Heart right ventricle (tissue), 16 donors: Measurements from ENCODE around the gene GJA10. TPM values are rescaled to one million over a fixed set of nuclear protein-coding genes. Genes with fewer than 3 reads are reported as not detected.

ENCODE experiments used
- ATAC-seq, 8 donors: fragments of 200-7000 bp; cut with Tn5 transposase; one replicate each; pipeline ENCODE4 v1.9.1; 2020; ENCODE audit warnings: mild to moderate bottlenecking in 8 of 8, moderate library complexity in 8 of 8, moderate number of reproducible peaks in 1 of 8
- DNase-seq, 2 donors: peaks; one replicate each; pipeline ENCODE4 v3.0.0-alpha.2; 2020
- H3K27ac ChIP-seq, 10 donors: fragments of 200-600 bp; sonication (generic) in 2 of 10; one replicate each; pipeline versions ENCODE4 v1.5.0 to v1.8.0; 2020 to 2022; ENCODE audit warnings: mild to moderate bottlenecking in 3 of 10
- H3K27me3 ChIP-seq, 7 donors: fragments of 200-600 bp; one replicate each; pipeline ENCODE4 v1.8.0; 2021 to 2022; ENCODE audit warnings: mild to moderate bottlenecking in 2 of 7
- H3K36me3 ChIP-seq, 9 donors: fragments of 200-600 bp; sonication (generic) in 1 of 9; one replicate each; pipeline versions ENCODE4 v1.5.0 to v1.8.0; 2020 to 2022; ENCODE audit warnings: mild to moderate bottlenecking in 2 of 9
- H3K4me1 ChIP-seq, 9 donors: fragments of 200-600 bp; sonication (generic) in 1 of 9; one replicate each; pipeline versions ENCODE4 v1.5.0 to v1.8.0; 2020 to 2022; ENCODE audit warnings: mild to moderate bottlenecking in 4 of 9
- H3K4me3 ChIP-seq, 10 donors: fragments of 200-600 bp; sonication (generic) in 2 of 10; one replicate each; pipeline versions ENCODE4 v1.5.0 to v1.8.0; 2020 to 2022; ENCODE audit warnings: mild to moderate bottlenecking in 7 of 10, moderate library complexity in 2 of 10
- H3K9me3 ChIP-seq, 11 donors: fragments of 200-600 bp in 10 of 11; sonication (generic) in 2 of 11; one replicate each; pipeline versions ENCODE4 v1.5.0 to v1.8.0; 2013 to 2022; ENCODE audit warnings: mild to moderate bottlenecking in 2 of 11, control low read depth in 1 of 11, moderate library complexity in 1 of 11
- CTCF ChIP-seq, 9 donors: fragments of 200-600 bp; sonication (generic) in 2 of 9; IDR thresholded peaks; one replicate each; pipeline versions ENCODE4 v1.5.0 to v1.8.0; 2021 to 2022; ENCODE audit warnings: antibody characterized with exemption in 9 of 9, mild to moderate bottlenecking in 5 of 9, moderate library complexity in 1 of 9
- WGBS, 2 donors: extraction: QIAGEN DNeasy Blood & Tissue Kit; methylation state at CpG; one replicate each; pipeline ENCODE4 v1.1.7; 2013; ENCODE audit warnings: inconsistent platforms in 1 of 2; 5-methylcytosine and 5-hydroxymethylcytosine counted together
- intact Hi-C, 10 donors: fragments of 100-400 bp; cut with DNase I; formaldehyde crosslinking; loops; one replicate each; pipeline versions ENCODE4 v1.11.1 to v1.14.2; 2022
- polyA plus RNA-seq, 2 donors: library from polyadenylated mRNA; stranded (reverse); fragments of 200-250 nt; gene quantifications; one replicate each; pipeline ENCODE4 v1.2.3, GENCODE V29; 2013
- total RNA-seq, 10 donors: library from RNA; stranded (reverse); fragmentation: NEBNext Ultra II Directional in 3 of 10; extraction: Animal tissue kit (Norgen Biotek cat#: 25700) in 3 of 10; gene quantifications; one replicate each; pipeline versions ENCODE4 v1.2.1 to v1.2.4, GENCODE V29; 2021 to 2023
- donor health status: Arrhythmogenic right ventricular cardiomyopathy.
- donor health status: ischemic (EF 13 %, LVEDD 7.1; RV severe dilation, severe dysfunction).
- donor health status: healthy with polysubstance abuse.
- donor health status: DM: no; HTN: yes; CAD: no.
- donor health status: DM: no; HTN: no; CAD: no.
- donor health status: ischemic (EF 25% LVEDD 6.9; RV normal size, moderate dysfunction).
- donor health status: ischemic (EF 25% LVEDD 5.7; RV mildly dilated, moderate dysfunction).
- donor health status: healthy.
- donor health status: DM: yes; HTN: yes; CAD: no.
- donor health status: Ischemic cardiomyopathy.
- donor health status: ischemic (EF 35%, LVEDD 5.7; RV mildly dilated, moderate dysfunction).
- donor health status: nonischemic (EF 11% LVEDD 7.7; RV severe dilation, severe dysfunction).
- donor health status: DM: yes; HTN: yes; CAD: no.
- donor health status: PGD.
- donor health status: ischemic (EF 29% LVEDD 5.4; RV normal size, mild dysfunction).
- donor health status: nonischemic (EF 23%, LVEDD 6.1; RV moderate dilation, normal function).

Gene GJA10
- total and polyA plus RNA-seq, 12 donors: not detected

- Histone ChIP-seq H3K4me1 (no peaks in the 10 kb centered on the region), H3K9me3 (peaks cover 0 to 20% (median 3%) of the 10 kb centered on the region in 11 donors), H3K36me3 (no peaks in the 10 kb centered on the region), H3K4me3 (no peak overlapping the region), H3K27me3 (peaks cover 0 to 4% (median 0%) of the 10 kb centered on the region in 7 donors), H3K27ac (peak overlapping the region in 1 of 10 donors; percentile 21)
- ATAC-seq: no peak
- no peak for DNase-seq
- 51 to 63% methylated on average over 1 of the region's 1 CpG for WGBS, 2 donors
- intact Hi-C loops: no loop called here
- no peak for TF ChIP-seq CTCF (IDR thresholded peaks at IDR 0.05)
Measured at GRCh38 chr6:89910902-89911240, 16.6 kb downstream of the GJA10 start.

- intact Hi-C loops: no loop called here
- H3K9me3 ChIP-seq: peaks cover 0 to 29% (median 15%) of the 10 kb centered on the region in 11 donors
- 81 to 98% methylated on average over 3 of the region's 3 CpGs for WGBS, 2 donors
- H3K4me1 ChIP-seq: no peaks in the 10 kb centered on the region
- no peak for DNase-seq
- H3K4me3 ChIP-seq: no peak overlapping the region
- H3K27me3 ChIP-seq: peaks cover 0 to 5% (median 0%) of the 10 kb centered on the region in 7 donors
- no peak for ATAC-seq
- H3K36me3 ChIP-seq: no peaks in the 10 kb centered on the region
- TF ChIP-seq CTCF (IDR thresholded peaks at IDR 0.05): no peak
- H3K27ac ChIP-seq: no peak overlapping the region
Measured at GRCh38 chr6:89916136-89916920, 22.1 kb downstream of the GJA10 start.

- Histone ChIP-seq H3K4me1 (no peaks in the 10 kb centered on the region), H3K27ac (no peak overlapping the region), H3K27me3 (peaks cover 0 to 13% (median 2%) of the 10 kb centered on the region in 7 donors), H3K4me3 (no peak overlapping the region), H3K36me3 (no peaks in the 10 kb centered on the region), H3K9me3 (peaks cover 0 to 29% (median 15%) of the 10 kb centered on the region in 11 donors)
- intact Hi-C loops: no loop called here
- DNase-seq: no peak
- 96 to 97% methylated on average over 4 of the region's 4 CpGs for WGBS, 2 donors
- no peak for TF ChIP-seq CTCF (IDR thresholded peaks at IDR 0.05)
- ATAC-seq: no peak
Measured at GRCh38 chr6:89917216-89917615, 22.9 kb downstream of the GJA10 start.

- intact Hi-C loops: no loop called here
- no peak overlapping the region for H3K27ac ChIP-seq
- H3K4me1 ChIP-seq: no peaks in the 10 kb centered on the region
- DNase-seq (no peak), ATAC-seq (no peak)
- H3K36me3 ChIP-seq: no peaks in the 10 kb centered on the region
- H3K27me3 ChIP-seq: peaks cover 0 to 13% (median 0%) of the 10 kb centered on the region in 7 donors
- WGBS, 2 donors: 67 to 77% methylated on average over 3 of the region's 3 CpGs
- no peak for TF ChIP-seq CTCF (IDR thresholded peaks at IDR 0.05)
- peaks cover 0 to 29% (median 15%) of the 10 kb centered on the region in 11 donors for H3K9me3 ChIP-seq
- H3K4me3 ChIP-seq: no peak overlapping the region
Measured at GRCh38 chr6:89917801-89918366, 23.6 kb downstream of the GJA10 start.
